ENCODE measurements around the gene PTGDR2.

PTGDR2 gene

GRCh38 chr11:60801194-60801593 is 54.6 kb downstream of the PTGDR2 start:
- DNase-seq = no peak
